GM18508 (cell line): ENCODE measurements around the gene PPP1CB.

Experiments
- ATAC-seq: cut with Tn5 transposase; IDR thresholded peaks from one replicate; pipeline ENCODE4 v1.9.1; 2021; ENCODE audit warnings: moderate number of reproducible peaks; ENCODE audit not compliant: insufficient read depth, unreplicated experiment

PPP1CB gene

GRCh38 chr2:28842042-28842441 is 90.4 kb downstream of the PPP1CB start:
- no peak for ATAC-seq
